ENCODE data around the gene IKZF2.

Gene IKZF2

GRCh38 chr2:213108308-213108707 lies 43.1 kb downstream of the IKZF2 start:
- TF ChIP-seq CTCF (conservative IDR thresholded peaks at IDR 0.05), result no peak
- H3K27ac ChIP-seq, result no peak overlapping the region

- TF ChIP-seq CTCF (conservative IDR thresholded peaks at IDR 0.05), result no peak
- H3K27ac ChIP-seq, result no peak overlapping the region
These were observed 43.7 kb downstream of the IKZF2 start for GRCh38 chr2:213107728-213108127.

GRCh38 chr2:213105212-213105611 lies 46.2 kb downstream of the IKZF2 start:
- no peak for TF ChIP-seq CTCF (conservative IDR thresholded peaks at IDR 0.05)
- peak overlapping the region; percentile 41 for H3K27ac ChIP-seq

- TF ChIP-seq CTCF (conservative IDR thresholded peaks at IDR 0.05), result no peak
- H3K27ac ChIP-seq, result peak overlapping the region; percentile 41
These were observed 46.6 kb downstream of the IKZF2 start for GRCh38 chr2:213104903-213105202.

GRCh38 chr2:213104092-213104902 lies 47.1 kb downstream of the IKZF2 start:
- no peak for TF ChIP-seq CTCF (conservative IDR thresholded peaks at IDR 0.05)
- H3K27ac ChIP-seq, result peak overlapping the region; percentile 41

GRCh38 chr2:213101692-213102460 lies 49.5 kb downstream of the IKZF2 start:
- no peak for TF ChIP-seq CTCF (conservative IDR thresholded peaks at IDR 0.05)
- no peak overlapping the region for H3K27ac ChIP-seq

- no peak overlapping the region for H3K27ac ChIP-seq
- no peak for TF ChIP-seq CTCF (conservative IDR thresholded peaks at IDR 0.05)
These were observed 50.3 kb downstream of the IKZF2 start for GRCh38 chr2:213101109-213101508.
